Adrenal gland (tissue), 5 donors: ENCODE data around the gene EYA4.

Experiments used
- CTCF ChIP-seq, 6 experiments: fragments of 450-650 bp in 4 of 6; fragments of 200-600 bp in 2 of 6; sonication (generic) in 1 of 6; IDR thresholded peaks; 1 replicate in 5 of 6; 2 replicates in 1 of 6; pipeline versions ENCODE4 v1.5.1 to v1.8.0; 2016 to 2021; ENCODE audit warnings: antibody characterized with exemption in 6 of 6, mild to moderate bottlenecking in 2 of 6, moderate library complexity in 1 of 6
- POLR2A ChIP-seq, 2 donors: fragments of 450-650 bp; IDR thresholded peaks; one replicate each; pipeline ENCODE4 v1.6.1; 2017; ENCODE audit warnings: antibody characterized with exemption in 2 of 2, mild to moderate bottlenecking in 2 of 2, moderate library complexity in 1 of 2
- donor health status: DM: no; HTN: no; CAD: no.

GRCh38 chr6:133404728-133405127 lies 163.6 kb downstream of the EYA4 start:
- no peak for TF ChIP-seq CTCF (IDR thresholded peaks at IDR 0.05)
- no peak for TF ChIP-seq POLR2A (IDR thresholded peaks at IDR 0.05)
